K562 treated with DMSO at 1 percent for 4 hours (cell line): Measurements from ENCODE around the gene RNF114. TPM values are rescaled to one million over a fixed set of nuclear protein-coding genes. Genes with fewer than 3 reads are reported as not detected.

Source experiments
- total RNA-seq: library from RNA; unstranded; fragments of 300-600 nt; gene quantifications from 2 replicates; pipeline ENCODE4 v1.2.3, GENCODE V29; 2022; ENCODE audit not compliant: insufficient read depth

The RNF114 gene
- 102 and 109 TPM in 2 replicates for total RNA-seq

GRCh38 chr20:49936153-49937026 is at the start of gene RNF114:
Gene RNF114, plus strand, starts transcription at chr20:49936397. Its CDS starts 16 bp downstream, at chr20:49936413.

GRCh38 chr20:49915380-49916145 is 20.6 kb upstream of the RNF114 start, which contains the start of gene SPATA2:
Gene SPATA2, minus strand, starts transcription at chr20:49915529. Its CDS starts 7,039 bp downstream, at chr20:49908490.

GRCh38 chr20:49982346-49983122 is 46.3 kb downstream of the RNF114 start, which contains the start of gene SNAI1:
Gene SNAI1, plus strand, starts transcription at chr20:49982980. Its CDS starts 80 bp downstream, at chr20:49983060.

Other genes with a start within 250 kb of the RNF114 start
- 10.7 and 13.2 TPM in 2 replicates for gene B4GALT5, start 222.5 kb upstream of the RNF114 start, total RNA-seq
- gene SLC9A8, start 123.6 kb upstream of the RNF114 start, total RNA-seq: 5.9 and 6.5 TPM in 2 replicates
- gene SPATA2, start 20.9 kb upstream of the RNF114 start, total RNA-seq: 7.9 and 11.3 TPM in 2 replicates
- gene SNAI1, start 46.6 kb downstream of the RNF114 start, total RNA-seq: 14.4 and 15.7 TPM in 2 replicates
- 123 and 145 TPM in 2 replicates for gene UBE2V1, start 176.8 kb downstream of the RNF114 start, total RNA-seq
- gene PEDS1, start 217.3 kb downstream of the RNF114 start, total RNA-seq: 32.3 and 36.8 TPM in 2 replicates